ENCODE measurements around the gene DHH.

DHH gene

DNA sequence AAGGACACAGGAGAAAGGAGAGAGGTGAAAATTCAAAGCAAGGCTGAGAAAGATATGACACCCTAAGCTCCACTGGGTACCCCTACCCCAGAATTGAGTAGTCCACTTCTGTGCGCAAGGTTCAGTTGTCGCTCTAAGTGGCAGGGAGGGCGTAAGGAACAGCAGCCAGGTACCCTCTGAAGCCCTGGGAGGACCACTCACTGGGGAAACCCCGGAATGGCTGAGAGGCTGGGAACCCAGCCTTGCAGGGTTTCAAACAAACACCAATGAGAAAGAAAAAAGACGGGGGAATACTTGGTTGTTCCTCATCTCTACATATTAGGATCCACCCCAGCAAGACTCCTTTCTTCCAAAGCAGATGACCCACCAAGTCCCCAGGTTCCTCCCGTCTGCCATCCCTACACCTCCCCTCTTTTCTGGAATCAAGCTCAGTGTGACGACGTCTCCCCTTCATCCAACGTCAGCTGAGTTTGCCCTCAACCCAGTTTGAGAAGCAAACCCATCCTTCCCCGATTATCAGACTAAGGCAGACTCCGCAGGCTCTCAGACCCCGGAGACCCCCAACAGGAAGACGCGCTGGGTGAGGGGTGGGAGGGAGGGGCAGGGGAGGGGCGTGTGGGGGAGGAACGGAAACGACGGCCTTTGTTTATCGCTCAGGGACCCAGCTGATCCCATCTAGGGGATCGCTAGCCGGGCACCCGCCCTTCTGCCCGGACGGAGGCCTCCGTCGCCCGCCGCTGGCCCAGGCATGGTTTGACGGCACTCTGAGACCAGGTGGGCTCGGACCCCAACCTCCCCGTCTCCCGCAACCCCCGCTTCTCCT lies 15.3 kb upstream of the DHH start:
- DNase-seq (ENCODE audit: low read depth), result no peak

DNA sequence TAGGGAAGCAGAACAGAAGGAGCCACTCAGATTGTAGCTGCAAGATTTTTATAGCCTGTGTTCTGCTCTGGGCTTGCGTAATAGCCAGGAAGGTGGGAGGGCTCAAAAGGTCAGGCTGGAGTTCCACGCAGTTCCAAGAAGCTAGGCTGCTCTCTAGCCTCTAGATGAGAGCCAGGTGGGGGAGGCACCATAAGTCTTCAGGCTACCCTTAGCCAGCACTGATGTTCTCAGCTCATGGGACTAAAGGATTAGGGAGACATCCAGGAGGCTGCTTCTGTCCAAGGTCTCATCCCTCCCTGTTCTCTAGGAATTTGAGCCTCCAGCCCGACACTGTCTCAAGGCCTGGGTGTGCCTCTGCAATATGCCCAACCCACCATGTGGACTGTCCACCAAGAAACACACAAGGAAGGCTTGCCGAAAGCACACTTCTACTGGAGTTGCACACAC lies 14.4 kb upstream of the DHH start:
- no peak for DNase-seq (ENCODE audit: low read depth)

DNA sequence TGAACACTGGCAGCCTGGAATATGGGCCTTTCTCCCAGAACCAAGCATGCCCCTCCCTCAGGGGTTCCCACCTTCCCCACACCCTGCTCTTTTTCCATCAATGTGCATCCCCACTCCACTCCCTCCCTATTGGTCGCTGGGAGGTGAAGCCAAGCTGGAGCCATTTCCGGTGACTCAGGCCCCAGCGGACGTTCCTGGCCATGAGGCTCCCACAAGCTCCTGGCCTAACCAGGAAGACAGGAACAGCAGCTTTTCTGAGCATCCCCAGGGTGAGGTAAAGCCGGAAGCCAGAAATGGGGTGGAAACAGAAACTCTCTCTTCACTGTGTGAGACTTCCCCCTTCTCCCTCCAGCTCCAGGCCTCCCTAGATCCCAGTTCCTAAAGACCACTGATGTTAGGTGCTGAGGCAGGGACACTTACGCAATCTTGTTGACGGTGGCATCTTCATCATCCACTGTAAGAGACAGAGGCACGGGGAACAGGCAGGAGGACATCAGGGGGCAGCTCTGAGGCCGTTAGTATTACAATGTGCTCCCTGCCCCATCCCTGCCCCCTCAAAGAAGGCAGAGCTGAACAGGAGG lies 11.0 kb upstream of the DHH start:
- no peak for DNase-seq (ENCODE audit: low read depth)

DNA sequence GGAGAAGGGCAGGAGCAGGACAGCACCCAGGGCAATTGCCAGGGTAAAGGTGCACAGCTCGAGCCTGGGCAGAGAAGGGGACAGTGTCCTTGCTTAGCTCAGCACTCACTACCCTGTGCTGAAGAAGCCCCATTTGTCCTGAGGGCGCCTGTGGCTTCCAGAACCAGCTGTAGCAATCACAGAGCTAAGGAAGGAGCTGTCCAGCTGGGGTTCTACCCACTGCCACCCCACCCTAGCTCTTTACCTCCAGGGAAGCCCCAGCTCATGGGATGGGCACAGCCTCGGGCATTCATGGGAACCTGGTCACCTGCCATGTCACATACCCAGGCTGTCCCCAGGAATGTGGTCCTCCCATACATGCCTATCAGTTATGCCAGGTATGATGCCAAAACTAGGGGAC lies 10.2 kb upstream of the DHH start:
- DNase-seq (ENCODE audit: low read depth), result no peak

DNA sequence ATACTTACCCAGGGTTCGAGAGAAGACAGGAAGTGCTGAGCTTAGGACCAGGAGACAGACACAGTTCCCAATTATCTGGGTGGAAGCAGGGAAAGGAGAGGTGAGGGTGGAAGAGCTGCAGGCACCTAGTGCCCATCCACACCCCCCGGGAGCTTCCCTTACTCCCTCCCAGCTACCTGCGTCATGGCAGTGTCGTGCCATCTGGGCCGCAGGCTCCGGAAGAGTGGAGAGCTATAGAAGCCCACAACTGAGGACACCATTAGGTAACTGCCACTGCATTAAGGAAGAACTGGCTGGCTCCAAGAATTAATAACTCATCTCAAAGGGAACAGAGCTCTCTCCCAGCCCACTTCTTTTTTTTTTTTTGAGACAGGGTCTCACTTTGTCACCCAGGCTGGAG lies 5.8 kb upstream of the DHH start:
- no peak for DNase-seq (ENCODE audit: low read depth)

DNA sequence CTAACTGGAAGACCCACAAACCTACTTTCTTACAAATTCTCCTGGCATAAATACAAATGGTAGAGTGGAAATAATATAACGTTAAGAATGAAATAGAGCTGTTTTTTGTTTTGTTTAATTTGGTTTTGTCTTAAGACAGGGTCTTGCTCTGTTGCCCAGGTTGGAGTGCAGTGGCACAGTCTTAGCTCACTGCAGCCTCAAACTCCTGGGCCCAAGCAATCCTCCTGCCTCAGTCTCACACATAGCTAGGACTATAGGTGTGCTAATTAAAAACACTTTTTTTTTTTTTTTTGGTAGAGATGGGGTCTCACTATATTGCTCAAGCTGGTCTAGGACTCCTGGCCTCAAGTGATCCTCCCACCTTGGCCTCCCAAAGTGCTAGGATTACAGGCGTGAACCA lies 4.1 kb upstream of the DHH start:
- DNase-seq (ENCODE audit: low read depth), result no peak

DNA sequence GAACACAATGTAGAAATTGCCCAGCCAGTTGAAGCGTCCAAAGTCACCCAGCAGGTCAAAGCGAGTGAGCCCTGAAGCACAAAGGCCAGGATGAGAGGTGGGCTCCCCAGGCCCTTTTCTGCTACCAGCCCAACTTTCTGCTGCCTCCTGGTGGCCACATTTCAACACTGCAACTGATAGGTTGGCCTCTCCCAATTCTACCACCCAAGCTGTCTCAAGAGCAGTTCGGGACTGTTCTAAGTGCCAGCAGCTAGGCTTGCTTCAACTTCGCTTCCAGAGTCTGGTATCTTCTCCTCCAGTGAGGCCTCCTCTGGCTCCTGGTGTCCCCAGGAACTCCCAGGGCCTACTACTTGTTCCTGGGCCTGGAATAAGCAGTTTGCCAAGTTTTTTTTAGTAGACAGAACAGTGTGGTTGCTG lies 3.4 kb upstream of the DHH start:
- DNase-seq (ENCODE audit: low read depth), result peak; percentile 45

DNA sequence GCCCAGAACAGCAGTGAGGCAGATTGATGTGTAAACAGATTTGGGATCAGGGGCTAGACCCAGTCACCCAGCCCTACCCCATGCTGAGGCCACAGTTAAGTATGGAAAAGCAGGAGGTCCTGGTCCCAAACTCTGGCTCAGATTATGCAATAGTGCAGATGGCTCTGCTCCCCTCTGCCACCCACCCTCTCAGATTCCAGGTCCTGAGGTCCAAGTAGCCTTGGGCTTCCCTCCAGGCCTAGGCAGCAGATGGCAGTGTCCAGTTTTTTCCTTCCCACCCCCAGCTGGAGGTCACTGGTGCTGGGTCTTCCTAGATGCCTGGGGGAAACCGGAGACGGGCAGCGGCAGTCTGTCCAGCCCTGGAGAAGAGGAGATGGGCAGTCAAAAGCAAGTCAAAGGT lies 2.8 kb upstream of the DHH start:
- no peak for DNase-seq (ENCODE audit: low read depth)

DNA sequence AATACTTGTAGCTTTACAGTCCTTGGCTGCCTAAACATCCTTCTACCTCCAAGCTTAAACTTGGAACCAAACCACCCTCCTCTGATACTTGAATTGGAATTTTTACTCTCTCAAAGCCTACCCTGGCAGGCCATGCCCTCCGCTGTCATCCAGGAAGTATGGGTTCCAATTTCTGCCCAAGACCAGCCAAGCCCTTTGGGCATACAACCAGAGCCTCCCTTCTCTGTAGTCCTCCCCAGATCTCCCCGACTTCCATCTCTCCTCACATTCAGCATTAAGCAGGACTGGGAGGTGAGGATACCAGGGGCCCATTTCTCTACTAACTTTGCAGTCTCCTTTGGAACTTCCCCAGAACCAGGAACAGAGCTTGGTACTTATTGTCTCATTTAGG lies 369 bp upstream of the DHH start:
- DNase-seq (ENCODE audit: low read depth), result no peak

DNA sequence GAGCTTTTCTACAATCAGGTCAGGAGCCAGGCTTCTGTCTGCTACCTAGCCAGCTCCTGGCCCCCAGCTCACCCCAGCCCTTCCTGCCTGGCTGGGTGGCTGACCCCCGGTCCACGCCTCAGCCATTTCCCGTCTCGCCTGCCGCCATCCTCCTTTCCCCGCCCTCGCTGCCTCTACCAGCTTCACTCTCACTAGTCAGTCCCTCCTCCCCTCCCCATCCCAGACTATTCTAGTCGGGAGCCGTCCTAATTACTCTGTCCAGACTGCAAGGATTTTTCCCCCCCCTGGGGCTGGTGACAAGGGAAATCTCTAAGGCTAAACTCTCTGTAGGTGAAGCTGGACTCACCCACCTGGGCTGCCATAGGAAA lies 825 bp downstream of the DHH start:
- no peak for DNase-seq (ENCODE audit: low read depth)

DNA sequence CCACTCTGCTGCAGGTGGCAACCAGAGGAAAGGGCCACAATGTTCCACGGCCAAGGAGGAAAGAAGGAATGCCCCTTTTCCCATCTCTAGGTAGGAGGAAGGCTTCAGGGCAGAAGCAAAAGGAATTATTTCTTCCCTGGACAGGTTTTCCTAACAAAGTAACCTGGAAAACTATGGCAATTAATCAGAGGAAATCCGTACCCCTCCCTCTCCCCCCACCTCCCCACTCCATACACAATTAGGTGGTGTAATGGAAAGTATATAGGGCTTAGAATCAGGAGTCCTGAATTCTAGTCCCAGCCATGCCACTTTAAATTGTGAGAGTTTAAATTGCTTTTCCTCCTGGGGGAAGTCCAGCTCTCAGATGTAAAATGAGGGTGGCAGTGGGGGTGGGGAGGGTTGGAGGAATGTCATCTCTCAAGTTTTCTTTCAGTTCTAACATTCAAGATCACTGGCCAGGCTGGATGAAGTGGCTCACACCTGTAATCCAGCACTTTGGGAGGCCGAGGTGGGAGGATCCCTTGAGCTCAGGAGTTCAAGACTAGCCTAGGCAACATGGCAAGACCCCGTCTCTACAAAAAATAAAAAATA lies 1.7 kb downstream of the DHH start:
- DNase-seq (ENCODE audit: low read depth), result no peak

DNA sequence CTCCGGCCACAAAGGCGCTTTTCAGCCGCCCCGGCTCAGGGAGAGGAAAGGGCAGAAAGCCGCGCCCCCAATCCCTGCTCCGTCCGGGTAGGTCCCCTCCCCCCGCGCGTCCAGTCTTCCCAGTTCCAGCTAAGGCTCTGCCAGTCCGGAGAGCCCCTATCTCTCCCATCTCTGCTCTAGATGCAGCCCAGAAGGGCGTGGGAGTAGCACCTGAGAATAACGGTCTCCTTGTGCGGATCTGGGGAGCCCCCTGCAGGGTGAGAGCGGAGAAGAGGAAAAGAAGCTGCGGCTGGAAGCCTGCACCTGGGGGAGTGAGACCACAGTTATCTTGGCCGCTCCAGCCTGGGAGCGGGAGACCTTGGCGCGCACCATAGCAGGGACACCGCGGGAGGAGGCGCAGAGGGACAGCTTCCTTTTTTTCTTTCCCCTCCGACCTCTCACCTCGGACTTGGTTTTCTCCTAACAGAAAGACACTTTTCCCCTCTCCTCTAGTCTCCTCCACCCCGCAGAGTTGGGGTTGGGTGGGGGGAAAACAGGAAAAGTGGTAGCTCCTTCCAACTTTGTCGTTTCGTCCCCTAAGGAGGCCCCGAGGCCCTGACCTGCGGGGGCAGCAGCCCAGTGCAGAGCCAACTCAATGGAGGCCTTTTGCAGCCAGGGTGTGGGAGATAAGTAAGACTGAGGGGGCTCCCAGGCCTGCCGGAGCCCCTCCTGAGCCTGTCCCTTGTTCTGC lies 2.4 kb downstream of the DHH start:
- no peak for DNase-seq (ENCODE audit: low read depth)

DNA sequence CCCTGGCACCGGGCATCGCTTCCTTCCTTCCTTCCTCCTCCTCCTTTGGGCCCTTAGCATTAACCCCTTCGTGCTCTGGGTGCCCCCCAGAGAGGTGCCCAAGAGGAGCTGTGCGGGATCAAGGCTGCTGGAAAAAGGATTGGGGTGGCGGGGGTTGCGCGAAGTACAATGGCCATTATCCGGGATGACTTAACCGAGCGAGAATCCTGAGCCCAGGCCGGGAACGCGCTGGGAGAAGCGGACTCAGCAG lies 2.8 kb downstream of the DHH start:
- DNase-seq (ENCODE audit: low read depth), result no peak

DNA sequence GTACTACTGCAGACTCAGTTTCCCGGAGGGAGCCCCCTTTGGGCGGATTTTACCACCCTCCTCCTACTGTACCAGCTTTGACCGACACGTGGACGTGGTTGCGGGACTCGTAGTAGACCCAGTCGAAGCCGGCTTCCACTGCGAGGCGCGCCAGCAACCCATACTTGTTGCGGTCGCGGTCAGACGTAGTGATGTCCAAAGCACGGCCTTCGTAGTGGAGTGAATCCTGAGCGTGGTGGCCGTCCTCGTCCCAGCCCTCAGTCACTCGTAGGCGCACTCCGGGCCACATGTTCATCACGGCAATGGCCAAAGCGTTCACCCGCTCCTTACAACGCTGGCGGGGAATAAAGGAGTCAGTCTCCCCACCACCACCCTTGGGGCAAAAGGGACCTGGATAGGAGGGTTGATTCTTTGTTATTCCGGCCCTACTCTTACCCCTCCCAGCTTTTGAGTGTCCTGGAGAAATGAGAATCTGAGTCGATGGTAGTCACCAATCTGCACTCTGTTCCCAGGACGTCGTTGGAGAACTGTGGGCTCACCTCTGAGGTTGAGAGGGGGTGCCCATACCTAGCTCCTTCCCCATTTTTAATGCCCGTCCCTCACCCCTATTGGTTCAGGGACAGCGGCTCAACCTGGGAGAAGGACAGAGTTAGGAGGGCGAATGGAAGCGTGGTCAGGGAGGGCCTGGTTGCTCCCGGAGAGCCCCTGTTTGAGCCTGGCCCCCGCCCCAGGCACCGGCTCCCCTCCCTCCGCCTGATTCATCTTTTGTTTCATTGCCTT lies 3.4 kb downstream of the DHH start:
- DNase-seq (ENCODE audit: low read depth), result no peak

DNA sequence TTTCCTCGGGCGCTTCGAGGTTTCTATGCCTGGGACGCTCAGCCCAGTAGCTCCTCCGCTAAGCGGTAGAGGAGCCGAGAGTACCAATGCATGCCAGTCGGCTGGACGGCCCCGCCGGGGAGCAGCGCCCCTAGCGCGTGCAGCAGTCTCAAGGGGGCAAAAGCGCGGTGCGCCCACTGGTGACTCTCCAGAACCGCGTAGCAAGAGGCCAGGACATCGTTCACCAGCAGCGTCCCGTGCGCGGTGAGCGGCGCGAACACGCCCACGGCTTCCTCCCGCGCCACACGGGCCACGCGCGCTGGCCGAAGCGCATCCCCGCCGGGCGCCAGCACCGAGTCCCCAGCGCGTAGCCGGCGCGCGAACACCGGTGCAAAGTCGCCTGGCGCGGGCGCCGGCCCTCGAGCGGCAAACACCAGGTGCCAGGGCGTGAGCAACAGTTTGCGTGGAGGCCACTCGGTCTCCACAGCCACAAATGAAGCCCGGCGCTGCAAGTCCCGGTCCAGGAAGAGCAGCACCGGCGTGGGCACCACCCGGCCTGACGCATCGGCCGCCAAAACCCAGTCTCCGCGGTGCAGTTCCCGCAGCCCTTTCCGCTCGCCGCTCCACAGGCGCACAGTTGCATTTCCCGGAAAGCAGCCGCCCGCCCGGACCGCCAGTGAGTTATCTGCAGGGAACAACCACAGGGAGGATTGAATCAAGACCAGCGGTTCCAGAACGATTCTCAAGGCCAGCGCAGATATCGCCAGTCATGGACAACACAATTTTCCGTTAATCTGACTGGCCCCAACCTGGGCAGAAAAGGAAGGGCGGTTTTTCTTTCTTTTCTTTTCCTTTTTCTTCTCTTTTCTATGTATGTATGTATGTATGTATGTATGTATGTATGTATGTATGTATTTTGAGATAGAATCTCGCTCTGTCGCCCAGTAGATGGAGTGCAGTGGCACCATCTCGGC lies 4.5 kb downstream of the DHH start:
- no peak for DNase-seq (ENCODE audit: low read depth)

DNA sequence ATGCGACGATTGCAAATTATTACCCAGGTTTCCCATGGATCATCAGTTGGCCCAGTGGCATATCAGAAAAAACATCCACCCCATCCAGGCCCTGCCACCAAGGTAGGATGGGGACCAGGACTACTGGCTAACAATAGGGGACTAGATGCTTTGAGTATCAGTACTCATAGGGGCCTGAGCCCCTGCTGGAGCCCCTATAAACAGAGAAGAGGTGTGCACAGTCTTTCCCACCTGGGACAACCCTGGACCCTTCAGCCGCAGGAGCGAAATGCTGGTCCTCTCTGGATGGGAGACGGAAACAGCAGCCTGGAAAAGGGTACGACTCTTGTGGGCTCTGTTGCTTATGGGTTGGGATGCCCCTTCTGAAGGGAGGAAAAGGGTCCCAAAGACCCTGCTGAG lies 5.7 kb downstream of the DHH start:
- DNase-seq (ENCODE audit: low read depth), result no peak

DNA sequence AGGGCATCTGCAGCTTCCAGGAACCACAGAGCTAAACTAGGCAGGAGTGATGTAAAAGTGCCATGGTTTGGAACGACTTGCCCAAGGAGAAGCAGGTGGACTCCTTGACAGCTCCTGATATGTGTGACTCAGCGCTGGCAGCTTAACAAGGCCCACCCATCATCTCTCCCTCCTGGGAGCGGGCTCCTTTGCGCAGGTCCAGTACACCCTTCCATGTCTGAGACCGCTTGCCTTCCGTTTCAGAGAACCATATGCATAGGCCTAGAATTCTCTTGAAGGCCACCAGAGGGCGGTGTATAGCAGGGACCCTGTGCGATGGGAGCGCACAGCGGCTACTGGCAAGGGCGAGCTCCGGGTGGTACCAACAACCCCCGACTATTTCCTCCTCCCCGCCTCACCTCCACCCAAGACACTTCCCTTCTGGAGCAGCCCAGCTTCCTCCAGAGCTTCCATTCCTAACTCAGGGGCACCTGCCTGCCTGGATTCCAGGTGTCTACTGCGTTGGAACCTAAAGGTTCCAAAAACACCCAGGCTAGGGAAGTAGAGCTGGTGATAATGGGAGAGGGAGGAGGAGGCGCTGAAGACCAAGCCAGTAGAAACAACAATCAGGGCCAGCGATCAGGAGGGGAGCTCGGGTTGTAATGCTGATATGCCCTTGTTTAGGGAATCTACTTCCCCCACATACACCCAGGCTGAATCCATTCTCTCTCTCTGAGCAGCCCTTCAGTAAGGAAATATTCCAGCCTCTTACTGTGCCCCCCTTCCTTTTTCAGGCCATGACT lies 6.3 kb downstream of the DHH start:
- DNase-seq (ENCODE audit: low read depth), result no peak

DNA sequence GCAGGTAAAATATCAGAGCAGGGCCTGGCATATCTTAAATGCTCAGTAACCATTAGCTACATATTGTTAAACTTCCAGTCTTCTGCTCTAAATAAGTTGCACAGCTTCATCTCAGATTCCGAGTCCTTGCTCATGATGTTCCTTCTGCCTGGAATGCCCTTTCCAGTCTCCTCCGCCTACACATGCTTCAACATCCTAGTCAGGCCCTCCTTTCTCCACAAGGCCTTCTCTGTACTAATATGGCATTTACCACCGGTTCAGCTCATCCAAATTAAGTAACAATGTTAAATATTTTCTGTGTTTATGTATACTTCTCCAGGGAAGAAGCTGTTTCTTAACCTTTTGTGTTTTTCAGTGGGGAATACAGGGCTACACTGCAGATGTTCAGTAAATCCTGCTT lies 8.5 kb downstream of the DHH start:
- DNase-seq (ENCODE audit: low read depth), result no peak

DNA sequence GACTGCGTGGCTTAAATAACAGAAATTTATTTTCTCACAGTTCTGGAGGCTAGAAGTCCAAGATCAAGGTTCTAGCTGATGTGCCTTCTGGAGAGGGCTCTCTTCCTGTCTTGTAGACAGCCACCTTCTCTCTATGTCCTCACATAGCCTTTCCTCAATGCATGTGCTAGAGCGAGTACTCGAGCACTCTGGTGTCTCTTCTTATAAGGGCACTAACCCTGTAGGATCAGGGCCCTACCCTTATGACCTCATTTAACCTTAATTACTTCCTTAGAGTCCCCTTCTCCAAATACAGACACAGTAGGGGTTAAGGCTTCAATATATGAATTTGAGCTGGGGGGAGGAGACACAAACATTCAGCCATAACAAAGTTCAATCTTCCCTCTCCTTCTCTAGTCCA lies 10.2 kb downstream of the DHH start:
- no peak for DNase-seq (ENCODE audit: low read depth)

DNA sequence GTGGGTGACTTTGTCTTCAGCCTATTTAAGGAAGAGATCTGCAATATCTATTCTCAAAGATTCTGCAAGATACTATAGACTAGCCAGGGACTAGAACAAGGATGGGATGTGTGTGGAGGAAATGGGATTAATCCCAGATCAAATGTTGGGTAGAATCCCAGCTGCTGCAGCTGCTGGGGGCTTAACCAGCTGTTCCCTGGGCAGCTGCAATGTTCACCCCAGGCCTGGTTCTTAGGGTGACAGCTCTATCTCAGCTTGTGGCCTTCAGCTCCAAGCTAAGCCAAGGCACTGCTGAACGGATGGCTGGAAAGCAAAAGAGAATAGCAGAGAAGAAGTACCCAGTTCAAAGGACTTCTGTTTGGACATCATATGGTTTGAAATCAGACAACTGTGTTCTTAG lies 14.8 kb downstream of the DHH start:
- DNase-seq (ENCODE audit: low read depth), result no peak

DNA sequence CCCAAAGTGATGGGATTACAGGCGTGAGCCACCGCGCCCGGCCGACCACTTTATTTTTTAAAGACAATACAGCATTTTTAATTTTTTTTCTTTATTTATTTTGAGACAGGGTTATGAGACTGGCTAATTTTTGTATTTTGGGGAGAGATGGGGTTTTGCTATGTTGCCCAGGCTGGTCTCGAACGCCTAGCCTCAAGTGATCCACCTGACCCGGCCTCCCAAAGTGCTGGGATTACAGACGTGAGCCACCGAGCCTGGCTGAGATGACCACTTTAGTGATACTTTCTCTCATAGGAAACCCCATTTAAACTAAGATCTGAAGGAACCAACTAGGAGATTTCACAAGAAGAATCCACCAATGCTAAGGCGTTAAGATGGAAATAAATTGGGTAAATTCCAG lies 23.6 kb downstream of the DHH start:
- no peak for DNase-seq (ENCODE audit: low read depth)
